ENCODE measurements around the gene RHBDF2.

Gene RHBDF2

DNA sequence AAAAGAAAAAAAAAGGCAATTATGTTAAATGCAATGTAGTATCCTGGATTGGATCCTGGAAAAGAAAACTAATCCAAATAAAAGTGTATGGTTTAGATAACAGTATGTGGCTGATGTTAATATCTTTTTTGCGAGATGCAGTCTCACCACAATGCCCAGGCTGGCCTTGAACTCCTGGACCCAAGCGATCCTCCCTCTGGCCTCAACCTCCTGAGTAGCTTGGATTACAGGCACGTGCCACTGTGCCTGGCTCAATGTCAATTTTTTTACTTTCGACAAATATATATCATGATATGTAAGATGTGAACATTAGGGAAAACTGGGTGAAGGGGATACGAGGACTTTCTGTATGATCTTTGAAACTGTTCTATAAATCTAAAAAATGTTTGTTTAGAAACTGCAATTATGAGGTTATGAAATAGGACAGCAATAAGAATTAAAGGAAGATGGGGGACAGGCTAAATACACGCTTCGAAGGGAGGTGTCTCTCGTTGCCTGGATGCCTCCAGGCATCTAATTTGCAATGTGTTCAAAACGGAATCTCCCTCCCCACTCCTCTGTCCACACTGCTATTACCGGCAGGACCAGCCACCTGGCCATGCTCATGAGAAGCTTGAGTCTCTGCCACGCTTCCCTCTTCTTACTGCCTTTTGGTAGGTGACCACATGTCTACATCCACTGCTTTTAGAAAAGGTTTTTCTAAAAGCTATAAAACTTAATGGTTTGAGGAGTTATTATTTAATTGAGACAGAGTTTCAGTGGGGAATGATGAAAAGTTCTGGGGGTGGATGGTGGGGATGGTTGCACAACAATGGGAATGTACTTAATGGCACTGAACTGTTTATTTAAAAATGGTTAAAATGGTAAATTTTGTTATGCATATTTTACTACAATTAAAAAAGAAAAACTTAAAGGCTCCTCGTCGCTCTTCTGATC lies 63.5 kb downstream of the RHBDF2 start:
- DNase-seq (ENCODE audit: low read depth) = no peak

DNA sequence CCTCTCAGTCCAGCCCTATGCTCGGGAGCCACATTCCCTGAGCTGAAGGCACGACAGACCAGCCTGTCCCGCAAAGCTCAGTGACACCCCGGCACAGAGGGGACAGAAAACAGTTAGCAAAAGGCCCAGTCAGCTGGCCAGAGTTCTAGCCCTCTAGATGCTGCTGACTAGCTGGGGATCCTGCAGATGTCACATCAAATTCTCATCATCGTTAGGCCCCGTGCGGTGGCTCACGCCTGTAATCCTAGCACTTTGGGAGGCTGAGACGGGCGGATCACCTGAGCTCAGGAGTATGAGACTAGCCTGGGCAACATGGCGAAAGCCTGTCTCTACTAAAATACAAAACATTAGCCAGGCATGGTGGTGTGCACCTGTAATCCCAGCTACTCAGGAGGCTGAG lies 65.5 kb downstream of the RHBDF2 start:
- DNase-seq (ENCODE audit: low read depth) = no peak

DNA sequence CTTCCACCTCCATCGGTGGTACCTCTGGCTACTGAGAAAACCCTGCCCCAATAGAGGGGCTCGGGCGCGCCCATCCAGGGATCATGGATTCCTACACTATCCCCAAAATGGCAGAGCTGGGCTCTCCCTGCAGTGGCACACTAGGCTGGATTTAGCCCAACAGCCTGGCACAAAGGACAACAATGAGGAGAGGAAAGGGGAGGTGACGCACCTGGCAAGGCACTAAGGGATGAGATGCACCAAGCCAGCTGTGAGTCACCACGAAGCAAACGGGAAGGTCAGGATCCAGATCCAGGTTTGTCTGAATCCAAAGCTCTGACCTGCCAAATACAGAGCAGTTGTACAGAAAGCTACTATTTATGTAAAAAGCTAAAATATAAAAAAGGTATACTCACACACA lies 66.4 kb downstream of the RHBDF2 start:
- DNase-seq (ENCODE audit: low read depth) = no peak

DNA sequence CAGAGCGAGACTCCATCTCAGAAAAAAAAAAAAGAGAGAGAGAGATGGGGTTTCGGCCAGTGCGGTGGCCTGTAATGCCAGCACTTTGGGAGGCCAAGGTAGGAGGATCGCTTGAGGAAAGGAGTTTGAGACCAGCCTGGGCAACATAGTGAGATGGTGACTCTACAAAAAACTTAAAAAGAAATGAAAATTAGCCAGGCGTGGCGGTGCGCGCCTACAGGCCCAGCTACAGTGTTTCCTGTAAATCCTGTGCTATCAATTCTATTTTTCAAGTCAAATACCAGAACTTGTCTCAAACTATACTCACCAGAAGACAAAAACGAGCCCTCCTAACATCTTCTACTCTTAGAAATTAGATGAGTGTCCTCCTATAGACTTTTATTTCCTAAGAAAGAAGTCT lies 67.5 kb downstream of the RHBDF2 start:
- DNase-seq (ENCODE audit: low read depth) = no peak

DNA sequence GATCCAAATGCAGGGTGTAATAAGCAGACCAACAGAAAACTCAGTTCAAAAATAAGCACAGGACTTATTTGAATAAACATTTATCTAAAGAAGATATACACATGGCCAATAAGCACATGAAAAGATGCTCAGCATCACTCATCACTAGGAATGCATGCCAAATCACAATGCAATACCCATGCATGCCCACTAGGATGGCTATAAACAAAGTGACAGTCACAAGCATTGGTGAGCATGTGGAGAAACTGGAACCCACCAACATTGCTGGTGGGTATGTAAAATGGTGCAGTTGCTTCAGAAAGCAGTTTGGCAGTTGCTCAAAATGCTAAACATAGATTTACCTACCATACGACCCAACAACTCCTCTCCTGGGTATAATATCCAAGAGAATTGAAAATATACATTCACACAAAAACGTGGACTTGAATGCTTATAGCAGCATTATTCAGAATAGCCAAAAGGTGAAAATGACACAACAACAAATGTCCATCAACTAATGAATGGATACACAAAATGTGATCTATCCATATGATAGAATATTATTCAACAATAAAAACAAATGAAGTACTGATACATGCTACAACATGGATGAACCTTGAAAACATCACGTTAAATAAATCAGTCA lies 68.4 kb downstream of the RHBDF2 start:
- DNase-seq (ENCODE audit: low read depth) = no peak

DNA sequence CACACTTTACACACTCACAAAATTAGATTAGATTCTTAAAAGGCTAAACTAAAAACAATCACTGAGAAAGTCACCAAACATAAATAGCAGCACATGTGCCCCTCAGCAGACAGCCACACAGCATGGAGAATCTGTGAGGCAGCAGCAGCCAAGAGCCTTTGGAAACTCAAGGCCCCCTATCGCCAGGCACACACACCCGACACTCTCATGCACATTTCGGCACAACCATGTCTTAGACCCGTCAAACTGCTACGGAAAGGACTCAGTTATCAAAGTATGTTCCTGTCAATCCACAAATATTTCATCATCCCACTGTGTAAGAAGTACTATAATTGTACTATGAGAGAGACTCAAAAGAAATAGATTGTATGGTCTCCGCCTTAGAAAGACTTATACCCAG lies 69.2 kb downstream of the RHBDF2 start:
- no peak for DNase-seq (ENCODE audit: low read depth)

DNA sequence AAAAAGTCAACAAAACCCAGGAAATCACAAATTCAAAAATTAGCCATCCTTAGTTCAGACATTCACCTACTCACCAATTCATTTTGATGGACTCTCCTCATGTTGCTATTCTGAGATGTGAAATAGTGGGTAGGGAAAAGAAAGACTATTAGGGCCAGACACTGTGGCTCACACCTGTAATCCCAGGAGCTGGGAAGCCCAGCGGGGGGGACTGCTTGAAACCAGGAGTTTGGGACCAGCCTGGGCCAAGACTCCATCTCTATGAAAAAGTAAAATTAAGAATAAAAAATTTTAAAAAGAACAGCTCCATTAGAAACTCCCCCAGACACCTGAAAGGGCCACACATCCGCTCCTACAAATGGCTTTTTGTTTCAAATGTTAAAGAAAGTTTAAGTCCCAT lies 69.7 kb downstream of the RHBDF2 start:
- no peak for DNase-seq (ENCODE audit: low read depth)

DNA sequence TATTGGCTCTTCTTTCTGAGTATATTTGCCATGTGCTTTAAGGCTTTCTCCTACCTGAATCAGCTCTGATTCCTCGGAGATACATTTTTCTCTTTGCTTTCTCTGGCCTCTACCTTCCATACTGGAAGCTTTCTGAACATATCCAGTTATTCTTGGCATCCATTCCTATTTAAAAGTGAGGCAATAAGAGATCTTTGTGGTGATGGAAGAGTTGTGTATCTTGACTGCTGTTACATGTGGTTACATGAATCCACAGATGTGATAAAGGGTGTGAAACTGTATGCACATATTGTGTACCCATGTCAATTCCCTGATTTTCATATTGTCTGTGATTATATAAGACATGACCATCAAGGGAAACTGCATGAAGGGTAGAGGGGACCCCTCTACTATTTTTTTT lies 72.7 kb downstream of the RHBDF2 start:
- DNase-seq (ENCODE audit: low read depth) = no peak

DNA sequence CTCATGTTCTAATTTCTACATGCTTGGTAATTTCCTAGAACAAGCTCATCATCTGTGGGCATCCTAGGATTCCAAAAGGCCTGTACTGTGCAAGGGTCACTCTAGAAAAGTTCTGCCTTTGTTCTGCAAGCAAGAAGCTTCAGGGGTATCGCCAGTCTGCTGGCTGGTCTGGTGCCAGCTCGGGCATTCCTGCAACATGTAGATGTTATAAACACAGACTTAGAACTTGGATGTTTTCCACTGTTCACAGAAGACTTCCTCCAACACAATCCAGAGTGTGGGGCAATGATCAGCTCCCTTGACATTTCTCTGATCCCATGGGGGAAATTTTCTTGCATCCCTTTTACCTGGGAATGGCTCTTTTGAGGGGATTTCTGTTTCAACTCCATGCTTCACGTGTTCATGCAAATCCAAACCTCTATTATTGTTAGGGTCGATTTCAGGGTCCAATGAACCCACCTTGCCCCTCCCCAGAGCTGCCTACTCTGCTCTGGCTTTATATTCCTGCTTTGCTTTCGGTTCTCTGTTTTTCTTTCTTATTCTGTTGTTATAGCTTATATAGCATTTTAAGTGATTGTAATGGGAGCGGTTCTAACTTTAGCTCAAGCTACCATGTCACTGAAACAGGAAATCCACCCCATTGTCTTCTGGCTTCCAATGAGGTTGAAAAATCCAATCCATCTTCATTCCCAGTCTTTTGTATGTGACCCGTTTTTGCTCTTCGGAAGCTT lies 73.6 kb downstream of the RHBDF2 start:
- no peak for DNase-seq (ENCODE audit: low read depth)

DNA sequence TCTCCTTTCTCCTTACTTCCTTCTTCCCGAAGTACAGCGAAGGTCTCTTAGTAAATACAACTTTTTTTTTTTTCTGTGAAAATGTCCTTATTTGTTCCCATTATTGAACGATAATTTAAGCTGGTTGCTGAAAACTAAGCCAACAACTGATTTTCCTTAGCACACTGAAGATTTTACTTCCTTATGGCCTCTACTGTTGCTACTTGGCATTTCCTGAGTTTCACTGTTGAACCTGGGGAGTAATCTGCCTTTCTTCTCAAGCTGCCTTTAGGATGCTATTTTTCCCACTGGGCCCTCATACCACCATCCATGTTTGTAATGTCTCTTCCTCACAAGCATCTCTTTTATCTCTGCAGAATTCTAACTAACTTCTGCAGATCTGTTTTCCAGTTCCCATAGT lies 74.4 kb downstream of the RHBDF2 start:
- DNase-seq (ENCODE audit: low read depth) = no peak

DNA sequence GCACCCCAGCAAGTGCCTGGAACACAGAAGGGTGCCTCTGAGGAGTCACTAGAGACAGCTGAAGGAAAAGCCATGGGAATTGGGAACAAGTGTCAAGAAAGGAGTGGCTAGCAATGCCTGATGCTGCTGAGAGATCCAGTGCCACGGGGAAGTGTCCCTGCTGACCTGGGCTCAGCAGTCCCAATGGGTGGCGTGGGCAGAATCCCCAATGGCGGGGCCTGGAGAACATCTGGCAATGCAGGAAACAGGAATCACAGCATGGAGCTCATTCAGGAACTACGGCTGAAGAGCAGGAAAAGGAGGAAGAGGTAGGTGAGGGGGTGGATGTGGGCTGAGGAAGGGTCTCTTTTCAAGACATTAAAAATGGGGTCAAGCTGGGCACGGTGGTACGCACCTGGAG lies 78.4 kb downstream of the RHBDF2 start:
- DNase-seq (ENCODE audit: low read depth) = no peak

DNA sequence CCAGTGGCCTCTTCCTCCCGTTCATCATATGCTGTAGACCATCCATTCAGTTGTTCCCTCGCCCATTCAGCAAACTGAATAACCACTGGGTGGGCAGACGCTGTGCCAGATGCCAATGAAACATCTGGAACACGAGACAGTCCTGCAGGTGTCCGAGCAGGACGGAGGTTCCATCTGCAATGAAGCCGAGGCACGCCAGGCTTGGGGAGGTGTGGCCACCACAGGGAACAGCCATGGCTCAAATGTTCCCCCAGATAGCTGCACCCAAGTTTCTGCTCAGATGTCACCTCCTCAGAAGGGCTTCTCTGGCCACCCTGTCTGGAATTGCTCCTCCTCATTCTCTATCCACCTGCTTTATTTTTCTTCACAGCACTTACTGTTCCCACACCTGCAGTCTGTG lies 78.8 kb downstream of the RHBDF2 start:
- DNase-seq (ENCODE audit: low read depth) = no peak

DNA sequence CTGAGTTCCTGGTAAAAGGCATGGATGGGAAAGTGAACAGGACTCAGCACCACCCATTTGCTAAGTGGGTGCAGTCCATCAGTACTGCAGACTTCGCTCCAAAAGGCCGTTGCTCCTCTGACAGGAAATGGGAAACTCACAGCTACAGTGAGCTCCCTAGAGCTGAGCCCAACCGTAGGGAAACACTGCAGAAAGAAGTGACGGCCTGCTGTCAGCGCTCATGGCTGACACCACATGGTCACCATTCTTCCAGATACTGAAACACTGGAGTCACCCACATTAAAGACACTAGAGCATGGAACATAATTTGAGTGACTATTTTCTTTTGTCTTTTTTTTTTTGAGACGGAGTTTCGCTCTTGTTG lies 80.2 kb downstream of the RHBDF2 start:
- DNase-seq (ENCODE audit: low read depth) = no peak
